Measurements from ENCODE around the gene MYO1B. TPM values are rescaled to one million over a fixed set of nuclear protein-coding genes. Genes with fewer than 3 reads are reported as not detected.
A peak's percentile ranks its signal among the peaks of the same experiment; 100 is the strongest.

MYO1B gene
- total and polyA plus RNA-seq, 2 experiments from 2014 or later, result 126 to 197 TPM

DNA sequence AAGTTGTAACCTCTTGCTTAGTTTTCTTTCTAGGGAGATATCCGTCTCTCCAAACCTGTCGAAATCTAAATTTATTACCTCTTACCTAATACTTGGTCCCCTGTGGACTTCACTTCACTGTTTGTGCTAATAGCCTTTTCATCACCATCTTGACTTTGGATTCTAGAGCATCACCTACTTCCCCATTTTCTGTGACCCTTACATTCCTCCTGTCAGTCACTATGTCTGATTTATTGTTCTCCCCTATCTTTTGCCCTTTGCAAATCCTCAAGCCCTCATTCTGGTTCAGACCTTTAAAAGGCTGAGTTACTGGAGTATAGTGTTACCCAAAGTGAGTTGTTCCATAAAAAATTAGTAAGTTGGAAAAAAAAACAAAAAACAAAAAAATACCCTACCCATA lies 7.5 kb downstream of the MYO1B start:
- TF ChIP-seq EZH2phosphoT487 (IDR thresholded peaks at IDR 0.05; ENCODE audit: insufficient read depth, low read depth) (no peak), EZH2 (IDR thresholded peaks at IDR 0.05; ENCODE audit: insufficient read depth, poor library complexity, severe bottlenecking) (no peak)
- H3K4me3 ChIP-seq, result no peak overlapping the region
- DNase-seq, result no peak
- peaks cover 41% of the 10 kb centered on the region for H4K20me1 ChIP-seq (ENCODE audit: insufficient read depth)
- H3K9me3 ChIP-seq (ENCODE audit: low read depth), result no peaks in the 10 kb centered on the region
- no peak overlapping the region for H2AFZ ChIP-seq
- no peaks in the 10 kb centered on the region for H3K9me2 ChIP-seq (ENCODE audit: insufficient read depth)
- H3K27ac ChIP-seq, result no peak overlapping the region
- H3F3A ChIP-seq (ENCODE audit: insufficient read depth), result peaks cover 50% of the 10 kb centered on the region
- in situ Hi-C loops (cut with MboI), result no loop called here
- peaks cover 100% of the 10 kb centered on the region for H3K79me2 ChIP-seq (ENCODE audit: insufficient read depth)
- no peak overlapping the region for H3K9ac ChIP-seq
- H3K27me3 ChIP-seq (replicated peaks; ENCODE audit: insufficient read depth), result no peaks in the 10 kb centered on the region
- 0 out of 2 replicates have a peak, but pooled peaks cover 3% of the 10 kb centered on the region for H3K36me3 ChIP-seq (ENCODE audit: low read depth)
- no peak overlapping the region for H3K4me2 ChIP-seq (ENCODE audit: unreplicated experiment)
- WGBS, 2 experiments (ENCODE audit: low coverage in 1 of 2, low lambda C conversion rate in 2 of 2, missing lambda C conversion rate in 2 of 2), result 69 to 72% methylated on average over 2 of the region's 2 CpGs
- peaks cover 85% of the 10 kb centered on the region for H3K4me1 ChIP-seq (ENCODE audit: insufficient read depth)

DNA sequence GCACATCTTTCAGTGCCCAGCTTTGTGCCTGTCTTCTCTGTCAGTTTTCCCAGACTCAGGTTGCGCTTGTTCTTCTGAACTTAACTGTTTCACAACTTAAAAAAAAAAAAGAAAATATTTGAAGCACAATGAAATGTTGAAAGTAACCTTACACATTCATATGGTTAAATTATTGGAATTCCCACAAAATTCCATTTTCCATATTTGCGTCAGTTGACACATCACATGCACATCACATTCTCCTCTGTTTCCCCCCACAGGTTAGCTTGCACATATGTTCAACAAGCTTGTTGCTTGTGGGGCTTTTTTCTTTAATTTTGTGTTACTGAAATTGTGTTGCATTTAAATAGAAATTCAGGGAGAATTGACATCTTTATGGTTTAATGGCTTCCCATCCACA lies 8.3 kb downstream of the MYO1B start:
- no peak overlapping the region for H3K27ac ChIP-seq
- H3K9ac ChIP-seq, result no peak overlapping the region
- TF ChIP-seq EZH2 (IDR thresholded peaks at IDR 0.05; ENCODE audit: insufficient read depth, poor library complexity, severe bottlenecking) (no peak), EZH2phosphoT487 (IDR thresholded peaks at IDR 0.05; ENCODE audit: insufficient read depth, low read depth) (no peak)
- H2AFZ ChIP-seq, result no peak overlapping the region
- no peak overlapping the region for H3K4me3 ChIP-seq
- 0 out of 2 replicates have a peak, but pooled peaks cover 3% of the 10 kb centered on the region for H3K36me3 ChIP-seq (ENCODE audit: low read depth)
- peaks cover 79% of the 10 kb centered on the region for H3K4me1 ChIP-seq (ENCODE audit: insufficient read depth)
- H3K4me2 ChIP-seq (ENCODE audit: unreplicated experiment), result no peak overlapping the region
- H3F3A ChIP-seq (ENCODE audit: insufficient read depth), result peaks cover 45% of the 10 kb centered on the region
- DNase-seq, result no peak
- 98 to 100% methylated on average over 2 of the region's 2 CpGs for WGBS, 2 experiments (ENCODE audit: low coverage in 1 of 2, low lambda C conversion rate in 2 of 2, missing lambda C conversion rate in 2 of 2)
- no peaks in the 10 kb centered on the region for H3K9me3 ChIP-seq (ENCODE audit: low read depth)
- no peaks in the 10 kb centered on the region for H3K27me3 ChIP-seq (replicated peaks; ENCODE audit: insufficient read depth)
- H3K9me2 ChIP-seq (ENCODE audit: insufficient read depth), result no peaks in the 10 kb centered on the region
- H4K20me1 ChIP-seq (ENCODE audit: insufficient read depth), result peaks cover 41% of the 10 kb centered on the region
- H3K79me2 ChIP-seq (ENCODE audit: insufficient read depth), result peaks cover 100% of the 10 kb centered on the region
- in situ Hi-C loops (cut with MboI), result no loop called here

DNA sequence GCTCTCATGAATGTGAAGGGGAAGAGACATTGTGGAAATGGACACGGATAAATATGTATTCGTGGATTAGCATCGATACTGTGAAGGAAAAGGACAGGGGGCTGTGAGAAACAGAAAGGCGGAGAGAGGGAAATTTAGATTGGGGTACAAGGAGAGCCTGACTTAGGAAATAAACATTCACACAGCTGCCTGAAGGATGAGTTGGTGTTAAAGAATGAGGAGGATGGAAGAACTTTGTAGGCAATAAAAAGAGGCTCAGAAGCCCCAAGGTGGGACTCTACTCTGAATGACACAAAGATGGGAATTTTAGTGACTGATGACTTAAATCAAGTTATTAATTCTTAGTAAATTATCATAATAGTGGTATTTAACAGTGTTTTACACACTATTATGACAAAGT lies 10.1 kb downstream of the MYO1B start:
- Histone ChIP-seq H3K9ac (no peak overlapping the region), H3K27me3 (replicated peaks; ENCODE audit: insufficient read depth) (no peaks in the 10 kb centered on the region), H3K4me2 (ENCODE audit: unreplicated experiment) (peak overlapping the region; percentile 30), H3K9me2 (ENCODE audit: insufficient read depth) (no peaks in the 10 kb centered on the region), H3K4me1 (ENCODE audit: insufficient read depth) (peaks cover 61% of the 10 kb centered on the region), H3K79me2 (ENCODE audit: insufficient read depth) (peaks cover 100% of the 10 kb centered on the region), H3K9me3 (ENCODE audit: low read depth) (no peaks in the 10 kb centered on the region), H3K27ac (no peak overlapping the region), H4K20me1 (ENCODE audit: insufficient read depth) (peaks cover 40% of the 10 kb centered on the region), H3F3A (ENCODE audit: insufficient read depth) (peaks cover 27% of the 10 kb centered on the region), H3K4me3 (no peak overlapping the region), H2AFZ (no peak overlapping the region), H3K36me3 (ENCODE audit: low read depth) (no peaks in the 10 kb centered on the region)
- TF ChIP-seq EZH2 (IDR thresholded peaks at IDR 0.05; ENCODE audit: insufficient read depth, poor library complexity, severe bottlenecking) (no peak), EZH2phosphoT487 (IDR thresholded peaks at IDR 0.05; ENCODE audit: insufficient read depth, low read depth) (no peak)
- in situ Hi-C loops (cut with MboI), result no loop called here
- DNase-seq, result peak; percentile 44
- WGBS, 2 experiments (ENCODE audit: low coverage in 1 of 2, low lambda C conversion rate in 2 of 2, missing lambda C conversion rate in 2 of 2), result 84 to 87% methylated on average over 4 of the region's 4 CpGs

DNA sequence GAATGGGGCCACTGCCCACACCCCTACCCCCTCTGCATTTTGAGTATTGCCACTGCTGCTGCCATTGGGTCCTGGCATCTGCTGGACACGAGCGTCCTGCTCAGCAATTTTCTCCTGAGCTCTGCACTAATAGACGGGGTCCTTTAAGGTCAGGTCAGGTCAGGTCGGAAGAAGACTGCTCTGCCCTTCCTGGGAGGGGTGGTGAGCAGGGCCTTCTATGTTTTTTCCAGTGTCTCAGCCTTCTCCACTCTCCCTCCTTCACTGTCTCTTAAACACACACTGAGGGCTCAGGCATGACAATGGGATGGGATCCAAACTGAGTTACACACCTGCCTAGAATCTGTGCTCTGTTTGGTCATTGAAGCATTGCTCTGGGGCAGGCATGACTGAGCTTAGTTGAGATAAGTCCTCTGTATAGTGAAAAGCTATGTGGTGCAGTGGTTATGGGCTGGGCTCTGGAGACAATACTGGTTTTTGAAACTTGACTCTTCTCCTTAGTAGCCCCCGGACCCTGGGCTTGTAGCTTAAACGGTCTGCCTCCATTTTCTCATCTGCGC lies 10.6 kb downstream of the MYO1B start:
- H3K9me2 ChIP-seq (ENCODE audit: insufficient read depth), result no peaks in the 10 kb centered on the region
- H3K36me3 ChIP-seq (ENCODE audit: low read depth), result no peaks in the 10 kb centered on the region
- in situ Hi-C loops (cut with MboI), result no loop called here
- H3K27me3 ChIP-seq (replicated peaks; ENCODE audit: insufficient read depth), result no peaks in the 10 kb centered on the region
- no peak overlapping the region for H3K4me3 ChIP-seq
- peaks cover 56% of the 10 kb centered on the region for H3K4me1 ChIP-seq (ENCODE audit: insufficient read depth)
- H3K9me3 ChIP-seq (ENCODE audit: low read depth), result no peaks in the 10 kb centered on the region
- H3F3A ChIP-seq (ENCODE audit: insufficient read depth), result peaks cover 26% of the 10 kb centered on the region
- 93 to 94% methylated on average over 7 of the region's 7 CpGs for WGBS, 2 experiments (ENCODE audit: low coverage in 1 of 2, low lambda C conversion rate in 2 of 2, missing lambda C conversion rate in 2 of 2)
- H4K20me1 ChIP-seq (ENCODE audit: insufficient read depth), result peaks cover 34% of the 10 kb centered on the region
- no peak overlapping the region for H3K9ac ChIP-seq
- peak; percentile 48 for DNase-seq
- peaks cover 100% of the 10 kb centered on the region for H3K79me2 ChIP-seq (ENCODE audit: insufficient read depth)
- H3K27ac ChIP-seq, result peak overlapping the region; percentile 2; the same call in 1 of the 2 replicates
- no peak overlapping the region for H2AFZ ChIP-seq
- TF ChIP-seq EZH2phosphoT487 (IDR thresholded peaks at IDR 0.05; ENCODE audit: insufficient read depth, low read depth) (no peak), EZH2 (IDR thresholded peaks at IDR 0.05; ENCODE audit: insufficient read depth, poor library complexity, severe bottlenecking) (no peak)
- peak overlapping the region; percentile 30 for H3K4me2 ChIP-seq (ENCODE audit: unreplicated experiment)

Data from GM23248 (cell line).